Measurements from ENCODE around the gene CASKIN2.
"Not testable (repeated sequence)": the region's sequence is repeated elsewhere in the genome, so short reads cannot be mapped to it uniquely, and the experiment has no call there.

Gene CASKIN2

GRCh38 chr17:75521290-75521689 lies 6.0 kb upstream of the CASKIN2 start:
- no peak for DNase-seq

GRCh38 chr17:75520413-75520812 lies 5.1 kb upstream of the CASKIN2 start:
- DNase-seq = not testable (repeated sequence)

- no peak for DNase-seq
Observed at GRCh38 chr17:75518983-75519537, 3.7 kb upstream of the CASKIN2 start.

- peak; percentile 68 for DNase-seq
Observed at GRCh38 chr17:75518201-75518600, 2.9 kb upstream of the CASKIN2 start.

GRCh38 chr17:75517297-75517865 lies 2.0 kb upstream of the CASKIN2 start:
- DNase-seq = peak; percentile 42

- DNase-seq = peak; percentile 23
Observed at GRCh38 chr17:75516619-75517296, 1.4 kb upstream of the CASKIN2 start.

- peak; percentile 95 for DNase-seq
Observed at GRCh38 chr17:75516255-75516618, 900 bp upstream of the CASKIN2 start, which contains the start of gene TSEN54. TSEN54 (plus strand) TSS chr17:75516528; CDS start chr17:75516561, 33 bp downstream.

GRCh38 chr17:75514919-75515495 lies 330 bp downstream of the CASKIN2 start:
- DNase-seq = no peak

GRCh38 chr17:75514299-75514918 lies 928 bp downstream of the CASKIN2 start:
- no peak for DNase-seq

- no peak for DNase-seq
Observed at GRCh38 chr17:75513641-75514000, 1.7 kb downstream of the CASKIN2 start.

- DNase-seq = no peak
Observed at GRCh38 chr17:75512926-75513640, 2.3 kb downstream of the CASKIN2 start.

GRCh38 chr17:75511610-75512575 lies 3.4 kb downstream of the CASKIN2 start:
- DNase-seq = no peak

GRCh38 chr17:75511270-75511609 lies 4.1 kb downstream of the CASKIN2 start:
- no peak for DNase-seq

GRCh38 chr17:75509528-75510258 lies 5.6 kb downstream of the CASKIN2 start:
- DNase-seq = no peak

- DNase-seq = no peak
Observed at GRCh38 chr17:75508931-75509361, 6.4 kb downstream of the CASKIN2 start.

GRCh38 chr17:75507733-75508719 lies 7.3 kb downstream of the CASKIN2 start:
- DNase-seq = no peak

- no peak for DNase-seq
Observed at GRCh38 chr17:75506888-75507287, 8.4 kb downstream of the CASKIN2 start.

GRCh38 chr17:75506134-75506533 lies 9.2 kb downstream of the CASKIN2 start:
- no peak for DNase-seq

- no peak for DNase-seq
Observed at GRCh38 chr17:75505640-75506039, 9.7 kb downstream of the CASKIN2 start.

- no peak for DNase-seq
Observed at GRCh38 chr17:75505152-75505409, 10.3 kb downstream of the CASKIN2 start.

Data from CD4-positive, alpha-beta T cell treated with Interleukin-10 for 1 hour (primary cell).